GM10266 (cell line): ENCODE measurements around the gene RARRES2.

ENCODE experiments used
- DNase-seq: peaks from one replicate; pipeline ENCODE4 v3.0.0; 2012; ENCODE audit errors: extremely low spot score
- CTCF ChIP-seq: IDR thresholded peaks from 2 replicates; pipeline ENCODE4 v1.5.1; 2012; ENCODE audit warnings: mild to moderate bottlenecking, low read depth; ENCODE audit not compliant: control insufficient read depth, insufficient read depth; ENCODE audit errors: missing control alignments

Gene RARRES2

GRCh38 chr7:150384406-150385301 lies 43.2 kb upstream of the RARRES2 start:
- no peak for DNase-seq
- TF ChIP-seq CTCF, result no peak

GRCh38 chr7:150383710-150384397 lies 42.4 kb upstream of the RARRES2 start:
- no peak for DNase-seq
- TF ChIP-seq CTCF, result no peak

GRCh38 chr7:150382844-150383225 lies 41.4 kb upstream of the RARRES2 start:
- DNase-seq, result no peak
- TF ChIP-seq CTCF, result no peak

- DNase-seq, result no peak
- no peak for TF ChIP-seq CTCF
Measured at GRCh38 chr7:150382123-150382843, 40.9 kb upstream of the RARRES2 start.

GRCh38 chr7:150381785-150382122 lies 40.3 kb upstream of the RARRES2 start:
- TF ChIP-seq CTCF, result no peak
- no peak for DNase-seq

GRCh38 chr7:150381096-150381495 lies 39.7 kb upstream of the RARRES2 start:
- DNase-seq, result no peak
- TF ChIP-seq CTCF, result no peak
